SK-N-SH (cell line): ENCODE measurements around the gene DEFB126. TPM values are rescaled to one million over a fixed set of nuclear protein-coding genes. Genes with fewer than 3 reads are reported as not detected.

Experiments used
- CTCF ChIA-PET: fragments of 300-600, 350-600 bp; formaldehyde crosslinking; extraction: SDS; loops from one replicate; lab custom pipeline; 2021; lab: Yijun Ruan, JAX
- POLR2A ChIA-PET: fragments of 350-600 bp; sonication (Branson Sonifier 250); formaldehyde crosslinking; extraction: SDS; loops from one replicate; lab custom pipeline; 2020; ENCODE audit warnings: antibody characterized with exemption, inconsistent platforms; lab: Yijun Ruan, JAX
- DNase-seq: peaks from one replicate; pipeline ENCODE4 v3.0.0; 2012
- H2AFZ ChIP-seq: fragments of 200-600 bp; sonication (generic); 2 replicates; pipeline ENCODE4 v1.8.1; 2016; ENCODE audit warnings: antibody characterized with exemption, mild to moderate bottlenecking, low read depth
- H3F3A ChIP-seq: fragments of 200-600 bp; sonication (generic); replicated peaks from 2 replicates; pipeline ENCODE3; 2016; ENCODE audit warnings: antibody characterized with exemption, mild to moderate bottlenecking; ENCODE audit not compliant: insufficient read depth
- H3K27ac ChIP-seq, 2 experiments: fragments of 200-500 bp in 1 of 2; fragments of 200-600 bp in 1 of 2; sonication (Bioruptor generic) in 1 of 2; sonication (generic), shearing (Covaris generic) in 1 of 2; 2 replicates each; pipeline versions ENCODE4 v1.5.1 to v1.6.1; 2014 to 2016; ENCODE audit warnings: low read depth in 2 of 2, inconsistent platforms in 1 of 2, low read length in 1 of 2, mild to moderate bottlenecking in 1 of 2, mixed read lengths in 1 of 2
- H3K27me3 ChIP-seq: fragments of 200-600 bp; sonication (generic), shearing (Covaris generic); 2 replicates; pipeline ENCODE4 v1.6.1; 2016; ENCODE audit warnings: mixed run types; ENCODE audit not compliant: insufficient read depth
- H3K36me3 ChIP-seq, 2 experiments: fragments of 200-500 bp in 1 of 2; fragments of 200-600 bp in 1 of 2; sonication (Bioruptor generic) in 1 of 2; sonication (generic) in 1 of 2; replicated peaks in 1 of 2; 2 replicates each; pipeline versions ENCODE3 to v1.5.1; 2014 to 2016; ENCODE audit warnings: low read length in 1 of 2, mild to moderate bottlenecking in 1 of 2; ENCODE audit not compliant: insufficient read depth in 2 of 2, control insufficient read depth in 1 of 2
- H3K4me1 ChIP-seq, 2 experiments: fragments of 200-500 bp in 1 of 2; fragments of 200-600 bp in 1 of 2; sonication (Bioruptor generic) in 1 of 2; sonication (generic), shearing (Covaris generic) in 1 of 2; 2 replicates each; pipeline versions ENCODE4 v1.5.1 to v1.6.1; 2014 to 2016; ENCODE audit warnings: low read depth in 1 of 2, low read length in 1 of 2, mixed run types in 1 of 2; ENCODE audit not compliant: insufficient read depth in 2 of 2, control insufficient read depth in 1 of 2
- H3K4me2 ChIP-seq: fragments of 200-600 bp; sonication (generic), shearing (Covaris generic); 2 replicates; pipeline ENCODE4 v1.6.1; 2017; ENCODE audit warnings: mixed run types
- H3K4me3 ChIP-seq, 2 experiments: fragments of 200-500 bp in 1 of 2; fragments of 200-600 bp in 1 of 2; sonication (Bioruptor generic) in 1 of 2; sonication (generic), shearing (Covaris generic) in 1 of 2; 2 replicates each; pipeline versions ENCODE4 v1.5.1 to v1.8.1; 2014 to 2016; ENCODE audit warnings: low read depth in 2 of 2, inconsistent platforms in 1 of 2, low read length in 1 of 2, mild to moderate bottlenecking in 1 of 2, mixed read lengths in 1 of 2, moderate library complexity in 1 of 2
- H3K79me2 ChIP-seq: fragments of 200-600 bp; sonication (generic); 2 replicates; pipeline ENCODE4 v1.8.1; 2017; ENCODE audit warnings: mild to moderate bottlenecking; ENCODE audit not compliant: insufficient read depth
- H3K9ac ChIP-seq: fragments of 200-600 bp; sonication (generic); 2 replicates; pipeline ENCODE4 v1.6.1; 2017; ENCODE audit warnings: mixed run types
- H3K9me2 ChIP-seq: fragments of 200-600 bp; sonication (generic); 2 replicates; pipeline ENCODE4 v1.6.1; 2017; ENCODE audit warnings: mixed run types
- H3K9me3 ChIP-seq: fragments of 200-600 bp; sonication (generic); 2 replicates; pipeline ENCODE4 v1.6.1; 2017; ENCODE audit warnings: mixed run types, mild to moderate bottlenecking, moderate library complexity
- H4K20me1 ChIP-seq: fragments of 200-600 bp; sonication (generic); 2 replicates; pipeline ENCODE4 v1.6.1; 2017; ENCODE audit warnings: mild to moderate bottlenecking, mixed run types; ENCODE audit not compliant: insufficient read depth
- FOXM1 ChIP-seq: IDR thresholded peaks from 2 replicates; pipeline ENCODE4 v1.4.0; 2012; ENCODE audit warnings: low read depth, mild to moderate bottlenecking
- MAX ChIP-seq: IDR thresholded peaks from 2 replicates; pipeline ENCODE4 v1.4.0; 2012; ENCODE audit warnings: low read depth
- MXI1 ChIP-seq: IDR thresholded peaks from 2 replicates; pipeline ENCODE4 v1.6.1; 2012; ENCODE audit warnings: mild to moderate bottlenecking, low read depth, low read length, improper control_type of control experiment
- RCOR1 ChIP-seq: fragments of 150-350 bp; IDR thresholded peaks from 2 replicates; pipeline ENCODE4 v1.6.1; 2017; ENCODE audit warnings: antibody characterized with exemption, low read length
- REST ChIP-seq: IDR thresholded peaks from 2 replicates; pipeline ENCODE4 v1.6.1; 2012; ENCODE audit warnings: mild to moderate bottlenecking, low read depth, low read length, moderate library complexity
- RFX5 ChIP-seq: IDR thresholded peaks from 2 replicates; pipeline ENCODE4 v1.6.1; 2012; ENCODE audit warnings: mild to moderate bottlenecking, improper control_type of control experiment, low read length
- SIN3A ChIP-seq: IDR thresholded peaks from 2 replicates; pipeline ENCODE4 v1.6.1; 2012; ENCODE audit warnings: low read depth, mild to moderate bottlenecking, low read length, moderate library complexity, borderline replicate concordance
- SMC3 ChIP-seq: IDR thresholded peaks from 2 replicates; pipeline ENCODE4 v1.6.1; 2012; ENCODE audit warnings: low read depth, low read length, improper control_type of control experiment
- USF2 ChIP-seq: fragments of 150-350 bp; IDR thresholded peaks from 2 replicates; pipeline ENCODE4 v1.6.1; 2017; ENCODE audit warnings: antibody characterized with exemption, low read length, low read depth, borderline replicate concordance
- YY1 ChIP-seq: IDR thresholded peaks from 2 replicates; pipeline ENCODE4 v1.4.0; 2012; ENCODE audit warnings: low read depth, mild to moderate bottlenecking
- ZBTB33 ChIP-seq: IDR thresholded peaks from 2 replicates; pipeline ENCODE4 v1.4.0; 2012; ENCODE audit warnings: low read depth, borderline replicate concordance
- WGBS: methylation state at CpG from one replicate; pipeline ENCODE4 v1.1.6; 2017; ENCODE audit warnings: low lambda C conversion rate; 5-methylcytosine and 5-hydroxymethylcytosine counted together
- polyA plus RNA-seq, 3 experiments: library from polyadenylated mRNA; depleted of rRNA; stranded (reverse); fragments of >200 nt; gene quantifications; 2 replicates each; pipeline ENCODE4 v1.2.3, GENCODE V29; 2012

Gene DEFB126
- polyA plus RNA-seq (2012; rRNA removed) = not detected in 2 replicates
- not detected in 2 replicates for polyA plus RNA-seq (2012; cell fraction: cytosol; rRNA removed)
- not detected in 2 replicates for polyA plus RNA-seq (2012; cell fraction: nucleus; rRNA removed)

GRCh38 chr20:142290-142689, at the start of gene DEFB126:
Gene DEFB126 (plus strand): TSS chr20:142590. CDS start chr20:142629, 39 bp downstream.
- H3K79me2 ChIP-seq = no peaks in the 10 kb centered on the region
- CTCF ChIA-PET = no interaction called here
- no peaks in the 10 kb centered on the region for H3F3A ChIP-seq
- H4K20me1 ChIP-seq = no peaks in the 10 kb centered on the region
- peaks cover 15% of the 10 kb centered on the region; the same call in 1 of the 2 replicates for H3K27me3 ChIP-seq
- no peak within 1 kb of the TSS for H3K27ac ChIP-seq
- no peaks in the 10 kb centered on the region for H3K9me2 ChIP-seq
- no peaks in the 10 kb centered on the region; a peak in 1 of 4 replicates for H3K4me1 ChIP-seq
- H3K4me3 ChIP-seq = no peak within 1 kb of the TSS
- H3K9me3 ChIP-seq = no peaks in the 10 kb centered on the region
- no peak within 1 kb of the TSS for H3K4me2 ChIP-seq
- WGBS = 0% methylated on average over 1 of the region's 1 CpG
- no peak within 1 kb of the TSS for H2AFZ ChIP-seq
- H3K36me3 ChIP-seq = no peaks in the 10 kb centered on the region
- TF ChIP-seq SIN3A (no peak), YY1 (no peak), RCOR1 (no peak), ZBTB33 (no peak), REST (no peak), RFX5 (no peak), MXI1 (no peak), USF2 (no peak), SMC3 (no peak), MAX (no peak), FOXM1 (no peak)
- H3K9ac ChIP-seq = no peak within 1 kb of the TSS
- POLR2A ChIA-PET = no interaction called here
- no peak for DNase-seq
